Measurements from ENCODE around the gene NHLH1.

The NHLH1 gene

DNA sequence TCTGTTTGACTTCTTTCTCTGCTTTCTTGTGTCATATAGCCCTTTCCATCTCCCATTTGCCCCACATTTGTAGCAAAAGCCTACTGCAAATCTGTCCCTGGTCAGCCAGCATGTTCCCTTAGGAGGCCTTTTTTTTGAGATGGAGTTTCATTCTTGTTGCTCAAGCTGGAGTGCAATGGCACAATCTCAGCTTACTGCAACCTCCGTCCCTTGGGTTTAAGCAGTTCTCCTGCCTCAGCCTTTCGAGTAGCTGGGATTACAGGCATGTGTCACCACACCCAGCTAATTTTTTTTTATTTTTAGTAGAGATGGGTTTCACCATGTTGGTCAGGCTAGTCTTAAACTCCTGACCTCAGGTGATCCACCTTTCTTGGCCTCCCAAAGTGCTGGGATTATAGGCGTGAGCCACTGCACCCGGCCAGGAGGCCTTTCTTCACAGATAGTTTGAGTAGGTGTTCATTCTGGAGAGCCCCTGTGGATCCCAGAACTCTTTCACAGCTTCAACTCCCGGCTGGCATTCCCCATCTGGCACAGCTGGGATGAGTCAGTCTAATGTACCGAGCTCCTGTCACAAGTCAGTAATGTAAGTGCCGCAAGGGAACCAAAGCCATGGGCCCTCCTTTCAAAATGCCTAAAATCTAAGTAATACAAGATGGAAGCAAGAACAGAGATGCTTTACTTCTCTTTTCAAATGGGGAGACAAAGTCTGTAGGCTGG lies 9.4 kb upstream of the NHLH1 start:
- Histone ChIP-seq H3K36me3 (ENCODE audit: control insufficient read depth in 2 of 2, insufficient read depth in 2 of 2, low read length in 2 of 2) (peaks cover 63 to 72% of the 10 kb centered on the region in 2 donors), H3K4me3 (ENCODE audit: low read length in 2 of 2) (no peak overlapping the region), H3K27ac (ENCODE audit: low read depth in 2 of 2, low read length in 2 of 2) (no peak overlapping the region), H3K27me3 (ENCODE audit: control insufficient read depth in 2 of 2, insufficient read depth in 2 of 2, low read length in 2 of 2) (no peaks in the 10 kb centered on the region), H3K9me3 (ENCODE audit: control insufficient read depth in 2 of 2, low read length in 2 of 2) (no peaks in the 10 kb centered on the region), H3K9ac (ENCODE audit: low read depth in 1 of 2, low read length in 2 of 2) (no peak overlapping the region), H3K4me1 (ENCODE audit: control insufficient read depth in 2 of 2, insufficient read depth in 2 of 2, low read length in 2 of 2) (no peaks in the 10 kb centered on the region)

DNA sequence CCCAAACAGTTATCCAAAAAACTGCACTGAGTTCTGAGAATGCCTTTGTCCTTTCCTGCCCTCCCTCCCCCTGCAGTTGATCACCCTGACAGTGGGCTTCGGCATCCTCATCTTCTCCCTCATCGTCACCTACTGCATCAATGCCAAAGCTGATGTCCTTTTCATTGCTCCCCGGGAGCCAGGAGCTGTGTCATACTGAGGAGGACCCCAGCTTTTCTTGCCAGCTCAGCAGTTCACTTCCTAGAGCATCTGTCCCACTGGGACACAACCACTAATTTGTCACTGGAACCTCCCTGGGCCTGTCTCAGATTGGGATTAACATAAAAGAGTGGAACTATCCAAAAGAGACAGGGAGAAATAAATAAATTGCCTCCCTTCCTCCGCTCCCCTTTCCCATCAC lies 8.8 kb upstream of the NHLH1 start:
- no peaks in the 10 kb centered on the region for H3K9me3 ChIP-seq (ENCODE audit: control insufficient read depth in 2 of 2, low read length in 2 of 2)
- peaks cover 57 to 65% of the 10 kb centered on the region in 2 donors for H3K36me3 ChIP-seq (ENCODE audit: control insufficient read depth in 2 of 2, insufficient read depth in 2 of 2, low read length in 2 of 2)
- no peak overlapping the region for H3K4me3 ChIP-seq (ENCODE audit: low read length in 2 of 2)
- H3K4me1 ChIP-seq (ENCODE audit: control insufficient read depth in 2 of 2, insufficient read depth in 2 of 2, low read length in 2 of 2) = no peaks in the 10 kb centered on the region
- no peak overlapping the region for H3K27ac ChIP-seq (ENCODE audit: low read depth in 2 of 2, low read length in 2 of 2)
- H3K9ac ChIP-seq (ENCODE audit: low read depth in 1 of 2, low read length in 2 of 2) = no peak overlapping the region
- no peaks in the 10 kb centered on the region for H3K27me3 ChIP-seq (ENCODE audit: control insufficient read depth in 2 of 2, insufficient read depth in 2 of 2, low read length in 2 of 2)

DNA sequence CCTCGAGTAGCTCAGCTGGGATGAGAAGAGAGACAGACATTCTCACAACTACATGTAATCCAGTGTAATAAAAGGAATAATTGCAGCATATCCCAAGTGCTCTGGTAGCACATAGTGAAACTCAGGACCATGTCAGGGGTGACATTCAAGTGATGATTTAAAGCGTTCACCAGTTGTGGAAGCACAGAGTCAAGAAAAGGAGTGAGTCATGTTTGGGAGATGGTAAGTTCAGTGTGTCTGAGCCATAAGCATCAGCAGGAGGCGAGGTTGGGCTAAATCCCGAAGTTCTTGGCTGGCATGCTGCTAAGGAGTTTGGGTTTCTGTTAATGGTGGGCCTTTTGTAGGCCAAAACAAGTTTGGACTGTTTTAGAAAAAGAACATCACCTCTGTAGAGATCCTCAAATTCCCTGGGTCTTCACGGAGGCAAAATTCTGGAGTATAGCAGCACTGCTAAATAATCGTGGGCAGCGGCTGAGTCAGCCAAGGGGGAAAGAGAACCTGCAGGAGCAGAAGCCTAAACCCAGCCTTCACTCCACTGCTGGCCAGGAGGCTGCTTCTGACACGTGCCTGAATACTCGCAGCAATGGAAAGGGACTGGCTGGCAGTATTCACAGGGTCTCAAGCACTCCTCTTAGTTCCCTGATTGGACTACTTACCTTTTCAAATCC lies 7.2 kb upstream of the NHLH1 start:
- H3K36me3 ChIP-seq (ENCODE audit: control insufficient read depth in 2 of 2, insufficient read depth in 2 of 2, low read length in 2 of 2) = peaks cover 40 to 49% of the 10 kb centered on the region in 2 donors
- H3K27ac ChIP-seq (ENCODE audit: low read depth in 2 of 2, low read length in 2 of 2) = no peak overlapping the region
- no peaks in the 10 kb centered on the region for H3K4me1 ChIP-seq (ENCODE audit: control insufficient read depth in 2 of 2, insufficient read depth in 2 of 2, low read length in 2 of 2)
- no peak overlapping the region for H3K4me3 ChIP-seq (ENCODE audit: low read length in 2 of 2)
- H3K9me3 ChIP-seq (ENCODE audit: control insufficient read depth in 2 of 2, low read length in 2 of 2) = no peaks in the 10 kb centered on the region
- H3K27me3 ChIP-seq (ENCODE audit: control insufficient read depth in 2 of 2, insufficient read depth in 2 of 2, low read length in 2 of 2) = no peaks in the 10 kb centered on the region
- H3K9ac ChIP-seq (ENCODE audit: low read depth in 1 of 2, low read length in 2 of 2) = no peak overlapping the region

DNA sequence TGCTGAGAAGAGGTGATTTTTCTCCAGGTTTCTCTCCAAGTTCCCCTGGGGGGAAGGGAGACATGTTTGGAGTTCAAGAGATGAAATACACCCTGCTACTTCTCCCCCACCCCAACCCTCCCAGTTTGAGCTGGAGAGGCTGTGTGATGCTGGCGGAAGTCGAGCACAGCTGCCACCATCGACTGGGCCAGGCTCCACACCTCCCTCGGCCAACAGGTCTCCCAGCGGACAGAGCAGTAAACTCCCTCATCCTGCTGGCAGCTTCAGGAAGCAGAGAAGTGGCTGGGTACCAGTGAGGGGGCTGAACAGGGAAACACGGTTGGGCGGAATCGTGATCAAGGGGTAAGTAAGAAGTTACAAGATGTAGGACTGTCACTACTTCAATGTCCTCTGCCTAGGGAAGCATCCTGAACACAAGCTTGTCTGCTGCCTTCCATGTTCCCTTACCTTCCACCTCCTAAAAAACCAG lies 6.6 kb upstream of the NHLH1 start:
- Histone ChIP-seq H3K9ac (ENCODE audit: low read depth in 1 of 2, low read length in 2 of 2) (no peak overlapping the region), H3K27me3 (ENCODE audit: control insufficient read depth in 2 of 2, insufficient read depth in 2 of 2, low read length in 2 of 2) (no peaks in the 10 kb centered on the region), H3K36me3 (ENCODE audit: control insufficient read depth in 2 of 2, insufficient read depth in 2 of 2, low read length in 2 of 2) (peaks cover 35 to 43% of the 10 kb centered on the region in 2 donors), H3K27ac (ENCODE audit: low read depth in 2 of 2, low read length in 2 of 2) (no peak overlapping the region), H3K4me3 (ENCODE audit: low read length in 2 of 2) (no peak overlapping the region), H3K4me1 (ENCODE audit: control insufficient read depth in 2 of 2, insufficient read depth in 2 of 2, low read length in 2 of 2) (no peaks in the 10 kb centered on the region), H3K9me3 (ENCODE audit: control insufficient read depth in 2 of 2, low read length in 2 of 2) (no peaks in the 10 kb centered on the region)

DNA sequence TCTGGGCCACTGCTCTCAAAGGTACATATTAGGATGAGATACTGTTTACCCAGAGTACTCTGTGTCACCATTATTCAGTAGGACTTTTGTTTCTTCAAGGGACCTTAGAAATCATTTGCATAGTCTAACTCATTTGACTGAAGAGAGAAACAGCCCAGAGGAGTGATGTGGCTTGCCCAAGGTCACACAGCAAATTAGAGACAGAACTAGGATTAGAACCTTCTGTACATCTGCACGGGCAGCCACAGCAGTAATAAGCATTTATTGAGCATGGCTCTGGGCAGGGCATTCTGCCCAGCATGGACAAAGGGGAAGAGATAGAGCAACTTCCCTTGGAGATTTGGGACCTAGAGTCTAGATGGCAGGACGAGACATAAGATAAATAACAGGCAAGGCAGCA lies 5.7 kb upstream of the NHLH1 start:
- Histone ChIP-seq H3K36me3 (ENCODE audit: control insufficient read depth in 2 of 2, insufficient read depth in 2 of 2, low read length in 2 of 2) (peaks cover 25 to 34% of the 10 kb centered on the region in 2 donors), H3K27ac (ENCODE audit: low read depth in 2 of 2, low read length in 2 of 2) (no peak overlapping the region), H3K27me3 (ENCODE audit: control insufficient read depth in 2 of 2, insufficient read depth in 2 of 2, low read length in 2 of 2) (no peaks in the 10 kb centered on the region), H3K4me1 (ENCODE audit: control insufficient read depth in 2 of 2, insufficient read depth in 2 of 2, low read length in 2 of 2) (no peaks in the 10 kb centered on the region), H3K4me3 (ENCODE audit: low read length in 2 of 2) (no peak overlapping the region), H3K9ac (ENCODE audit: low read depth in 1 of 2, low read length in 2 of 2) (no peak overlapping the region), H3K9me3 (ENCODE audit: control insufficient read depth in 2 of 2, low read length in 2 of 2) (no peaks in the 10 kb centered on the region)

DNA sequence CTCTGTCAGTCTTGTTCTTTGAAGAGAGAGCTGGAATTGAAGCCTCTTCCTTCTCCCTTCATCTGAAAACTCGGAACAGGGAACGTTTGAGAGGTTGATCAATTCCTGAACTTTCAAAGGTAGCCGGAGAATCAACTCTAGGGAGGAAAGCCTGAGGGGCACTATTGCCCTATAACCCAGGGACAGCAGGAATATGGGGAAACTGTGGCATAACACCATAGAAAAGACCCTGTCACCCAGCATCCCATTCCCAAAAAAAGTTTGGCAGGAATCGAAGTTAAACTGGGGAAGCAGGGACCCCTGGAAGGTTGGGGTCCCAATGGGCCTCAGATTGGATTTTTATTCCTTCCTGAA lies 5.1 kb upstream of the NHLH1 start:
- Histone ChIP-seq H3K4me3 (ENCODE audit: low read length in 2 of 2) (no peak overlapping the region), H3K9me3 (ENCODE audit: control insufficient read depth in 2 of 2, low read length in 2 of 2) (no peaks in the 10 kb centered on the region), H3K36me3 (ENCODE audit: control insufficient read depth in 2 of 2, insufficient read depth in 2 of 2, low read length in 2 of 2) (peaks cover 20 to 28% of the 10 kb centered on the region in 2 donors), H3K9ac (ENCODE audit: low read depth in 1 of 2, low read length in 2 of 2) (no peak overlapping the region), H3K27me3 (ENCODE audit: control insufficient read depth in 2 of 2, insufficient read depth in 2 of 2, low read length in 2 of 2) (no peaks in the 10 kb centered on the region), H3K27ac (ENCODE audit: low read depth in 2 of 2, low read length in 2 of 2) (no peak overlapping the region), H3K4me1 (ENCODE audit: control insufficient read depth in 2 of 2, insufficient read depth in 2 of 2, low read length in 2 of 2) (no peaks in the 10 kb centered on the region)

DNA sequence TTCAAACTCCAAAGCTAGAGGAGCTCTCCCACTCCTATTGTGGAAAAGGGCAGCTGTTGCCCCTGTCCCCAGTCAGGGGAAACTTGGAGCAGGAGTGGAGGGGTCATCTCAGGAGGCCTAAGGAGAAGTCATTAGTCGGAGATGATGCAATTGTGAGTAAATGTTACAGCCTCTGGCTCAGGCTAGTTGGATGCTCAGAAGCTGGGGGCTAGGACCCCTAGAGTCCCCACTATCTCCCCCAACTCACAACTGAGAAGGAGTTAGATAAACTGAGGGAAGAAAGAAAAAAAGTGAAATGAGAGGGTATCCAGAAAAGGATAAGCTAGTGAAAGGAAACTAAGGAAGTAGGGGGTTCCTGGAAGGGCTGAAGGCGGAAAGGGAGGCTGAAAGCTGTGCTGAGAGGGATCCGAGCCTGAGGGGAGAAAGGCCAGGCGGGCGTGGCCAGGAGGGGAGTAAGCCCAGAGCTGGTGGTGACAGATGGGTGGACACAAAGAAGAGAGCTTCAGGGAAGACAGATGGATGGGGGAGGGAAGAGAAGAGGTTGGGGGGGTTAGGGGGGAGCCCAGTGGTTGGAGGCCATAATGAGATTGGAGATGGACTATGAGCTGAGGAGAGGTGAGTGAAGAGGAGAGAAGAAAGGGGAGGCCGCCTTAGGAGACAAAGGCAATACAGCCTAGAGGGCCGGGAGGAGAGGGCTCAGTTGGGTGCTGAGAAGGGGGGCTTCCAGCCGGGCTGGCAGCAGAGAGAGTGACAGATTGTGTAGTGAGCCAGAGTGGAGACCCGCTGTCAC lies 4.5 kb upstream of the NHLH1 start:
- no peaks in the 10 kb centered on the region for H3K27me3 ChIP-seq (ENCODE audit: control insufficient read depth in 2 of 2, insufficient read depth in 2 of 2, low read length in 2 of 2)

DNA sequence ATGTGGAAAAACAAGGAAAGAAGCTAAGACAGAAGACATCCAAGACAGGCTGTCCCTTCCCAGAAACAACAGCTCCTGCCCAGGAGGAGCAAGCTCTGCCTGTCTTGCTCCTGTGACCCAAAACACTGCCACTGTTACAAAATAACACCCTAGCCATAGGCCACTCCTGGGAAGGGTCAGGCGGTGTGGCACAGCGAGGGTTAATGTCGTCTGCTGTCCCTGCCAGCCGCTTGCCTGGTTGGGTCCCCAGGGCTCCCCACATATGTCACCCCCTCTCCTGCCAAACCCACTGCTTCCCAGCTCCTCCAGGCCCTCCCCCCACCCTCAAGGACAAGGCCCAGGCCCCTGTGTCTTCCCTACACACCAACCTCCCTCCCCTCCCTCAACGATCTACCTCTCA lies 3.9 kb upstream of the NHLH1 start:
- Histone ChIP-seq H3K36me3 (ENCODE audit: control insufficient read depth in 2 of 2, insufficient read depth in 2 of 2, low read length in 2 of 2) (peaks cover 16 to 17% of the 10 kb centered on the region in 2 donors), H3K27ac (ENCODE audit: low read depth in 2 of 2, low read length in 2 of 2) (no peak overlapping the region), H3K4me1 (ENCODE audit: control insufficient read depth in 2 of 2, insufficient read depth in 2 of 2, low read length in 2 of 2) (no peaks in the 10 kb centered on the region), H3K27me3 (ENCODE audit: control insufficient read depth in 2 of 2, insufficient read depth in 2 of 2, low read length in 2 of 2) (no peaks in the 10 kb centered on the region), H3K9ac (ENCODE audit: low read depth in 1 of 2, low read length in 2 of 2) (no peak overlapping the region), H3K9me3 (ENCODE audit: control insufficient read depth in 2 of 2, low read length in 2 of 2) (no peaks in the 10 kb centered on the region), H3K4me3 (ENCODE audit: low read length in 2 of 2) (no peak overlapping the region)

More for the DNA sequence above, 4.5 kb upstream of the NHLH1 start:
- Histone ChIP-seq H3K27ac (ENCODE audit: low read depth in 2 of 2, low read length in 2 of 2) (no peak overlapping the region), H3K4me3 (ENCODE audit: low read length in 2 of 2) (no peak overlapping the region), H3K9me3 (ENCODE audit: control insufficient read depth in 2 of 2, low read length in 2 of 2) (no peaks in the 10 kb centered on the region), H3K9ac (ENCODE audit: low read depth in 1 of 2, low read length in 2 of 2) (no peak overlapping the region), H3K4me1 (ENCODE audit: control insufficient read depth in 2 of 2, insufficient read depth in 2 of 2, low read length in 2 of 2) (no peaks in the 10 kb centered on the region), H3K36me3 (ENCODE audit: control insufficient read depth in 2 of 2, insufficient read depth in 2 of 2, low read length in 2 of 2) (peaks cover 18 to 23% of the 10 kb centered on the region in 2 donors)

DNA sequence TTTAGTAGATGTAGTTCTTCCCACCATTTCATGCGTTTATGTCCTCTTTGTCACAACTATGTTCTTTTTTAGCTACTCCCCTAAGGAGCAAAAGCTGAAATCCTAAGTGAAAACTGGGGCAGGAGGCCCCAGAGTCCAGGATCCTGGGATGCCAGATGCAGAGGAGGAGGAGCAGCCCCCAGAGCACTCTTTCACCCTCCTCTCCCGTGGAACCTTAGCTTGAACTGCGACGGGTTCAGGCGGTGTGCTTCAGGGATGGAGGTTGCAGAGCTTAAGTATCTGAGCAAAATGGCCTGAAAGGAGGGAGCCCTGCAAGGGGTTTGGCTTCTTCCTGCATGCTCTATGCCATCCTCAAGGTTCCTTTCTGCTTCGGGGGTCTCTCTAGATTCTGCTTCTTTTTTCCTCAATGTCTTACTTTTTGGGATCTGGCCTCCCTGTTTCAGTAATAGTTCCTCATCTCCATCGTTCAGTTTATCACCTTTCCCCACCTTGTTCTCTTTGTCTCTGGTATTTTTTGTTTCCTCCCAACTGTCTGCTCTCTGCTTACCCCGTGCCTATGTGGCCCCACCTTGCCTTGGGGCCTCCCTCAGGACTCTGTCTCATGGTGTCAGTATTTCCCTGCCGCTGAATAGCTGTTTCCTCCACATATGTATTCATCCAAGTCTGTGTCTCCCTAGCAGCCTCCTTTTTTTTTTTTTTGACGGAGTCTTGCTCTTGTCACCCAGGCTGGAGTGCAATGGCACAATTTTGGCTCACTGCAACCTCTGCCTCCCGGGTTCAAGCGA lies 2.7 kb upstream of the NHLH1 start:
- Histone ChIP-seq H3K9ac (ENCODE audit: low read depth in 1 of 2, low read length in 2 of 2) (no peak overlapping the region), H3K36me3 (ENCODE audit: control insufficient read depth in 2 of 2, insufficient read depth in 2 of 2, low read length in 2 of 2) (peaks cover 8 to 11% of the 10 kb centered on the region in 2 donors), H3K4me1 (ENCODE audit: control insufficient read depth in 2 of 2, insufficient read depth in 2 of 2, low read length in 2 of 2) (no peaks in the 10 kb centered on the region), H3K4me3 (ENCODE audit: low read length in 2 of 2) (no peak overlapping the region), H3K27me3 (ENCODE audit: control insufficient read depth in 2 of 2, insufficient read depth in 2 of 2, low read length in 2 of 2) (no peaks in the 10 kb centered on the region), H3K27ac (ENCODE audit: low read depth in 2 of 2, low read length in 2 of 2) (no peak overlapping the region), H3K9me3 (ENCODE audit: control insufficient read depth in 2 of 2, low read length in 2 of 2) (no peaks in the 10 kb centered on the region)

Data from mucosa of rectum (tissue), 2 donors.